ENCODE measurements around the gene MXD4.

MXD4 gene

GRCh38 chr4:2292646-2293108 is 30.8 kb upstream of the MXD4 start:
- DNase-seq (ENCODE audit: low spot score), result no peak

DNA sequence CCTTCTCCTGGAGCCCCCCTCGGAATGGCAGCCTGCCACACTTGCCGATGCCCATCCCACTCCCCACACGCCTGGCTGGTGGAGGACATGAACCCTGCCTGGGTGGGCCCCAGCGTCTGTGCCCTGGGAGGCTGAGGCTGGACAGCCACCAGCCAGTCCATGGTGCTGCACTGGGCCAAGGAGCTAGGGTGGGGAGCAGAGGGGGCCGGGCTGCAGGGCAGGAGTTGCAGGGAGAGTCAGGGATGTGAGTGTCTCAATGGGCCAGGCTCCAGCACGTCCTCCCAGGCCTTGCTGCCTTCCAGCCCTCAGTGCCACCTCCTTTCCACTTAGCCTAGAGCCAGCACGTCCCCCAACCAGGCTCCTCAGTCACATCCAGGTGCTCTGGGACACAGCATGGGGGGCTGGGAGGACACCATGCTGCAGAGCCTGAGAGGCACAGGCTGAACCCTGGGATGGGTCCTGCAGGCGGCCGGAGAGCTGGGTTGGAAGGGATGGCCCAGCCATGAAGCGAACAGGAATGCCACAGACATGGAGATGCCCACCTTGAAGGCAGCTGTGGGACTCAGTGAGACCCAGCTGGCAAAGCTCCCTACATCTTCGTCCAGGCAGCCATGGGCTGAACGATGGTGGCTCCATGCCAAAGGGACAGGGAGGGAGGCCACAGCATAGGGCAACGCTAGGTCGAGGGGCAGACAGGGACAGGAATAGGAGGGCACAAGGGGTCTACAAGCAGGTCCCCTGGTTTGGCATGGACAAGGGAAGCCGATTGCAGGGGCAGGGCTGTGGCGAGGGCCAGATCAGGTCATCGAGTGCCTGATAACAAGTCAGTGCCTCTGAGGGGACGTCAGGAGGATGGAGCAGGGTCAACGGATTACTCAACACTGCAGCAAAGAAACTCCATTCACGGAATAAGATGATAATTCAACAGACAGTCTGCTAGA is 30.1 kb upstream of the MXD4 start:
- no peak for DNase-seq (ENCODE audit: low spot score)

DNA sequence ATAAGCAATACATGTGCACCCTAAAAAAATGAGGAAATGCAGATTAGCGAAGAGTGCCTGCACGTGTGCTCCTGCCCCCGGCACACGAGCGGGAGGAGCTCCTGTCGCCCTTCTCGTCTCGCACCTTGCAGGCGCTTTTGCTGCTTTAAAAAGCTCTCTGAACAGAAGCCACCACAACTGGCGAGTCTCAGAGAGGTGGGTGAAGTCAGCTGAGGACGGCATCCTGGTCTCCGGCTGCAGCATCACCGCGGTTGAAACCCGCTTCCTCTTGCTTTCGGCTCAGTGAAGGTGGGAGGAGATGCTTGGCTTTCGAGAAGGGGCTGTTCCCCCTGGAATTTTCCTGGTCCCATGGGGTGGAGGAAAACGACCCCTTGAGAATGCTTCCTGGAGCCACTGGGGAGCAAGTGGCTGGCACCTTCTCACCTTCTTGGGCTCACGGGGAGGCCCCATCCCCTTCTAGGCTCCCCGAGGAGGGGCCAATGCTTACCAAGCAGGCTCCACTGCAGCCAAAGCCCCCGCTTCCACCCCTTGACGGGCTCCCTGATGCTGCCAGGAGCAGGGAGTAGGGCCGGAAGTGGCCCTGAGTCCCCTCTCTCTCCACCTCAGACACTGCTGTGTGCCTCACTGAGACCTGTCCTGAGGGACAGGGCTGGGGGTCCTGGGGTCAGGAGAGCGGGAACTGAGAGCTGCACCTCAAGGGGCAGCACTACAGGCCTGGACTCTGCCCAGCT is 29.2 kb upstream of the MXD4 start:
- DNase-seq (ENCODE audit: low spot score), result peak; percentile 44

DNA sequence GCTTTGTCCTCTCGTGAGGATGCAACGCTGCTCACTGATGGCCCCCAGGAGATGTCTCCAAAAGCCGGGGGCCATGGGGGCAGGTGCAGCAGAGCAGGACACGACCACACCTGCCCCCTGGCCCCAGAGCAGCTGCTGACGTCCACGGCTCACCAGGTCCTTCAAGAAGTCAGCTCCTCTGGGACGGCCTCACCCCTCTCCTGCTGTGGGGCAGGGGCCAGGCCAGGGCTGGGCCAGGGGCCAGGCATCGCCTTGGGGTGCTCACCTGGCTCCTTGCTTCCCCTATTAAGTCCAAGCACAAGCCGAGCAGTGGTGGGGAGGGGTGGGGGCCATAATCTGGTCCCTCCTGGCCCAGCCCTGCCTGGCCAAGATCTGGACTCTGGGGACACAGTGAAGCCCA is 28.6 kb upstream of the MXD4 start:
- peak; percentile 43 for DNase-seq (ENCODE audit: low spot score)

DNA sequence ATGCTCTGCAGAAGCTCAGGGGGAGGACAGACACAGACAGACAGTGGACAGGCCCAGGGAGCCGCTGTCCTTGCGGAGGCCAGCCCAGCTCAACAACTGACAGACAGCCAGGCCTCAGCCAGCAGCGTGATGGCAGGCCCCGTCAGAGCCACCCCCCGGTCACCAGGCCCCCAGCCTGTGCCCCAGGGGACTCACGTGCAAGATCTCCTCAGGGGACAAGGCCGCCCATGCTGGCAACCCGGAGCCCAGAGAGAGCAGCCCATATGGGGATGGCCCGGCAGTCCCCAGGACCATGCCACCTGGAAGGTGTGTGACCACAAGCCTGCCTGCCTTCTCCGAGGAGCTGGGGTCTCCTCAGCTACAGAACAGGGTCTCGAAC is 28.0 kb upstream of the MXD4 start:
- DNase-seq (ENCODE audit: low spot score), result peak; percentile 42

- no peak for DNase-seq (ENCODE audit: low spot score)
These were observed 27.5 kb upstream of the MXD4 start for GRCh38 chr4:2289311-2289954.

GRCh38 chr4:2288051-2288541 is 26.2 kb upstream of the MXD4 start:
- DNase-seq (ENCODE audit: low spot score), result no peak

DNA sequence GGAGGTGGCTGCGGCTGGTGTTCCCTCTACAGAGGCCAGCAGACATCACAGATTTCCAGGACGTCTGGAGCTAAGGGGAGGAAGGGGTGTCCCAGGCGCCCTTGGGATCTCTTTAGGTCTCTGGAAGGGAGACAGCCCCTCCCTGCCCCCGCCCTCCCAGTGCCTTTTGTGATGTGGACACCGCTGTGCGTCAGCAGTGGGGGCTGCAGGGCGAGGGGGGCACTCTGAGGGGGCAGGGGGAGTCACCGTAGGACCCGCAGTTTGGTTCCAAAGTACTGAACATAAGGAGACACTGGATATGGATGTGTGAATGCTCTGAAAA is 25.6 kb upstream of the MXD4 start:
- DNase-seq (ENCODE audit: low spot score), result no peak

DNA sequence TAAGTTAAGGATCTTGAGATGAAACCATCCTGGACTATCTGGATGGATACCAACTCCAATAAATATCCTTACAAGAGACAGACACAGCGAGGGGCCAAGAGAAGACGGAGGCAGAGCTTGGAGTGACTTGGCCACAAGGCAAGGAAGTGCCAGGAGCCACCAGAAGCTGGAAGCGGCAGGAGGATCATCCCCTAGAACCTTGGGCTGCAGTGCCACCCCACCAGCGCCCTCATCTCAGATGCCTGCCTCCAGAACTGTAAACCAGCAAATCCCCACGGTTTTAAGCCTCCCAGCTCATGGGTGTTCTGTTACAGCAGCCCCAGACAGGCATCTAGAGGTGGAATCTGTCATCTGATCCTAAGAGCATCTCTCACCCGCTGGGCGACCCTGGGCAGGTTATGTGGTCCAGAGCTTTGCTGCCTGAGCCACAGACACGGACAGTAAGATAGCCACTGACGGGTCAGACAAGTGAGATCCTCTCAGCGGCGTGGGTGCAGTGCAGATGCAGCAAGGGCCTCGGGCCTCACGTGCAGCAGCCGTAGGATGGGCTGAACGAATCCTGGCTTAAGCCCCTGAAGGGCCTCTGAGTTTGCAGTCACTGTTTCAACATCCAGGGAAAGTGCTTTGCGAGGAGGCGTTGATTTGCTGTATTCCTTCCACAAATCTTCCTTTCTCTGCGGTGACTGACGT is 25.1 kb upstream of the MXD4 start:
- DNase-seq (ENCODE audit: low spot score), result no peak

GRCh38 chr4:2285613-2286381 is 23.9 kb upstream of the MXD4 start:
- DNase-seq (ENCODE audit: low spot score), result no peak

GRCh38 chr4:2284934-2285612 is 23.2 kb upstream of the MXD4 start:
- no peak for DNase-seq (ENCODE audit: low spot score)

GRCh38 chr4:2284161-2284933 is 22.4 kb upstream of the MXD4 start:
- no peak for DNase-seq (ENCODE audit: low spot score)

DNA sequence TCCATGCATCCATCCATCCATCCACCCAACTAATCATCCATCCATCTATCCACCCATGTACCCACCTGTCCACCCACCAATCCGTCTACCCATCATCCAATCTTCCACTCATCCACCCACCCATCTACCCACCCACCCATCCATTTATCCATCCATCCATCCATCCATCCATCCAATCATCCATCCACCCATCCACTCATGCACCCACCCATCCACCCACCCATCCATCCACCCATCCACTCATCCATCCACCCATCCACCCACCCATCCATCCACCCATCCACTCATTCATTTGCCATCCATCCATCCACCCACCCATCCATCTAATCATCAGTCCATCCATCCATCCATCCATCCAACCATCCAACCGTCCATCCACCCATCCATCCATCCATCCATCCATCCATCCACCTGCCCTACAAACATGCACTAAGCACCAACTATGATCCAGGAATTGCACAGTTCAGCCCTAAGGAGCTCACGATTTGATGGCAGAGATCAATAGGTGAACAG is 21.3 kb upstream of the MXD4 start:
- no peak for DNase-seq (ENCODE audit: low spot score)

GRCh38 chr4:2281575-2282343 is 19.9 kb upstream of the MXD4 start:
- no peak for DNase-seq (ENCODE audit: low spot score)

DNA sequence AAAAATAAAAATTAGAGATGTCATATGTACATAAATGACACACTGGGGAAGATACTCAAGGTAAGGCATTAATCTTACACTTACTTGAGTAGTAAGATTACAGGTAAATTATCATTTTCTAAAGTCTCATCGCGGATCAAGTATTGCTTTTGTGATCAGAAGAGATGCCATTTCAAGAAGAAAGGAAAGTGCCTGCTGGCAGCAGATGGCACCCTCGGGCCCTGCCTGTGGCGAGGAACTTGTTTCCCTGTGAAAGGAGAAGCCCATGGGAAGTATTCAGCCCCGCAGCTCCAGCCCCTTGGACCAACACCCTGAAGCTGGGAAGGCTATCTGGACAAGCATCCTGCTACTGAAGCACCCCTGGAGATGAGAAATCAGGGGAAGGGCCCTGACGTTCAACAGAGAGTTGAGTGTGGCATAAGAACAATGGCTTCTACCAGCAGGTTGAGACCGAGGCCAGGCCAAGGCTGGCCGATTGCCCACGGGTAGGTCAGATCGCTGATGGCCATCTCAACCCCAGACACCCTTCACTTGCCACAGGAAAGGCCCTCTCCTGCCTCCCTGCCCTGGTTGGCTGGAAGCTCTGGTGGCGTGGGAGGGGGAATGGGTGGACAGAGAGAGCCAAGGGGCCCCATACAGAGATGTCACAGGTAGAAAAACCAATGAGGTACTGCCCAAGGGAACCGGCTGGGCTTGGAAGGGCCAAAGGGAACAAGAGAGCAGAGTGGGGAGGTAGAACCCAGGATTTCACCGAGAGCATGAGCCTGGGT is 18.8 kb upstream of the MXD4 start:
- no peak for DNase-seq (ENCODE audit: low spot score)

- no peak for DNase-seq (ENCODE audit: low spot score)
These were observed 16.0 kb upstream of the MXD4 start for GRCh38 chr4:2277956-2278355.

DNA sequence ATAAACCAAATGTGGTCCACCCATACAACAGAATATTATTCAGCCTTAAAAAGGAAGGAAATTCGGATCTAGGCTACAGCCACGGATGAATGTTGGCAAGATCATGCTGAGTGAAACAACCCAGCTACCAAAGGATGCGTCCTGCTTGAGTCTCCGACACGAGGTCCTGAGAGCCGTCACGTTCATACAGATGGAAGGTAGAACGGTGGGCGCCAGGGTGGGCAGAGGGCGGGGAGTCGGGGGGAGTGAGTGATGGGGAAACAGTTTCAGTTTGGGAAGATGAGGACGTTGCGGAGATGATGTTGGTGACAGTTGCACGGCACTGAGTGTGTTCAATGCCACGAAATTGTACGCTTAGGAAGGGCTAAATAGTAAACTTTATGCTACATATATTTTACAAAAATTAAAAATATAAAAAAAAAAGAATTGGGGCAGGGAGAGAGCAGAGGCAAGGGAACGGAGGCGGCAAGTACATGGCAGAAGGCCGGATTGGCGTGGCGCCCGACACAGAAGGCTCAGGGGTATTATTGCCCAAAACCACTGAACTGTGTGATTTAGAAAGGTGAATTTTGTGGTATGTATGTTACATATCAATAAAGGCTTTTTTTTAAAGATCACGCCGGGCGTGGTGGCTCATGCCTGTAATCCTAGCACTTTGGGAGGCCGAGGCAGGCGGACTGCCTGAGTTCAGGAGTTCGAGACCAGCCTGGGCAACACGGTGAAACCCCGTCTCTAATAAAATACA is 14.8 kb upstream of the MXD4 start:
- DNase-seq (ENCODE audit: low spot score), result no peak

All from ecto neural progenitor cell (in vitro differentiated cells).